ENCODE results near the gene CACNA2D3.

DNA sequence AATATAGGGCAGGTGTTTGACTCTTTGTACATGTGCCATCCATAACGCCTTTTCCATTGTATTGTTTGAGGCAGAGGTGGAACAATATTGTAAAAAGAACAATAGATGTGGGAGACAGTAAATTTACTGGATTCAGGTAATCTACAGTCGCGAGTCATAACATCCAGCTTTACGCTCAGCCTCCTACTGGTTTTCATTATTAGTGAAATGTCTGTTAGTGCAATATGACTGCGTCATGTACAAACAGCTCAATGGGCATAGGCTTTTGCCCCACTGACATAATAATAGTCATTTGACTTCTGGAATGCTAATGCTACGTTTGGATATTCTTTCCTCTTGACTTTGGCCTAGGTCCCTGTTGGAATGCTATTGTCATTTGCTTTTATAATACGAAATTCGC, 9.5 kb downstream of the CACNA2D3 start:
- TF ChIP-seq, protein P1, sequence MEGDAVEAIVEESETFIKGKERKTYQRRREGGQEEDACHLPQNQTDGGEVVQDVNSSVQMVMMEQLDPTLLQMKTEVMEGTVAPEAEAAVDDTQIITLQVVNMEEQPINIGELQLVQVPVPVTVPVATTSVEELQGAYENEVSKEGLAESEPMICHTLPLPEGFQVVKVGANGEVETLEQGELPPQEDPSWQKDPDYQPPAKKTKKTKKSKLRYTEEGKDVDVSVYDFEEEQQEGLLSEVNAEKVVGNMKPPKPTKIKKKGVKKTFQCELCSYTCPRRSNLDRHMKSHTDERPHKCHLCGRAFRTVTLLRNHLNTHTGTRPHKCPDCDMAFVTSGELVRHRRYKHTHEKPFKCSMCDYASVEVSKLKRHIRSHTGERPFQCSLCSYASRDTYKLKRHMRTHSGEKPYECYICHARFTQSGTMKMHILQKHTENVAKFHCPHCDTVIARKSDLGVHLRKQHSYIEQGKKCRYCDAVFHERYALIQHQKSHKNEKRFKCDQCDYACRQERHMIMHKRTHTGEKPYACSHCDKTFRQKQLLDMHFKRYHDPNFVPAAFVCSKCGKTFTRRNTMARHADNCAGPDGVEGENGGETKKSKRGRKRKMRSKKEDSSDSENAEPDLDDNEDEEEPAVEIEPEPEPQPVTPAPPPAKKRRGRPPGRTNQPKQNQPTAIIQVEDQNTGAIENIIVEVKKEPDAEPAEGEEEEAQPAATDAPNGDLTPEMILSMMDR (IDR thresholded peaks at IDR 0.05; ENCODE audit: insufficient read depth, low read length, poor library complexity, severe bottlenecking), result no peak
- TF ChIP-seq EZH2phosphoT487 (conservative IDR thresholded peaks at IDR 0.05; ENCODE audit: low read length), result no peak

Measured in SU-DHL-6 (cell line).